SJSA1 (cell line): Measurements from ENCODE around the gene TP53BP1. TPM values are rescaled to one million over a fixed set of nuclear protein-coding genes. Genes with fewer than 3 reads are reported as not detected.

Source experiments
- DNase-seq, 2 experiments: peaks; one replicate each; pipeline ENCODE4 v3.0.0-alpha.2; 2015 to 2020; ENCODE audit warnings: low spot score in 2 of 2, low read depth in 1 of 2
- H3K27ac ChIP-seq: fragments of 250-450 bp; sonication (Bioruptor Pico); 2 replicates; pipeline ENCODE4 v1.5.1; 2020; ENCODE audit warnings: mild to moderate bottlenecking, moderate library complexity
- H3K27me3 ChIP-seq: fragments of 250-450 bp; sonication (Bioruptor Pico); replicated peaks from 2 replicates; pipeline ENCODE4 v1.5.1; 2020; ENCODE audit warnings: mild to moderate bottlenecking, moderate library complexity
- H3K36me3 ChIP-seq: fragments of 250-450 bp; sonication (Bioruptor Pico); 2 replicates; pipeline ENCODE4 v1.5.1; 2020; ENCODE audit warnings: mild to moderate bottlenecking
- H3K4me1 ChIP-seq: fragments of 250-450 bp; sonication (Bioruptor Pico); replicated peaks from 2 replicates; pipeline ENCODE4 v1.6.1; 2021; ENCODE audit warnings: mild to moderate bottlenecking
- H3K4me3 ChIP-seq: fragments of 250-450 bp; sonication (Bioruptor Pico); 2 replicates; pipeline ENCODE4 v1.5.1; 2020; ENCODE audit warnings: mild to moderate bottlenecking
- H3K9me3 ChIP-seq: fragments of 250-450 bp; sonication (Bioruptor Pico); replicated peaks from 2 replicates; pipeline ENCODE4 v1.5.1; 2020; ENCODE audit warnings: mild to moderate bottlenecking
- total RNA-seq: library from RNA; depleted of rRNA; stranded (reverse); fragments of >200 nt; shearing (Covaris generic); gene quantifications from 2 replicates; pipeline ENCODE4 v1.2.3, GENCODE V29; 2014

TP53BP1 gene
- total RNA-seq, 1 experiment from 2014 or later, result 31.2 TPM

- H3K27ac ChIP-seq, result no peak overlapping the region
- no peaks in the 10 kb centered on the region for H3K27me3 ChIP-seq
- no peaks in the 10 kb centered on the region for H3K36me3 ChIP-seq
- no peak for DNase-seq
- peaks cover 51% of the 10 kb centered on the region for H3K4me1 ChIP-seq
- no peaks in the 10 kb centered on the region for H3K9me3 ChIP-seq
- no peak overlapping the region for H3K4me3 ChIP-seq
Measured at GRCh38 chr15:43513550-43513949, 20.6 kb upstream of the TP53BP1 start.

- no peaks in the 10 kb centered on the region for H3K9me3 ChIP-seq
- no peak overlapping the region for H3K27ac ChIP-seq
- H3K4me1 ChIP-seq, result peaks cover 37% of the 10 kb centered on the region
- no peaks in the 10 kb centered on the region for H3K36me3 ChIP-seq
- no peaks in the 10 kb centered on the region for H3K27me3 ChIP-seq
- peak overlapping the region; percentile 45 for H3K4me3 ChIP-seq
- peak in 1 of 2 experiments; percentile 18 for DNase-seq
Measured at GRCh38 chr15:43511012-43511885, 18.3 kb upstream of the TP53BP1 start.

GRCh38 chr15:43510200-43511011, 17.4 kb upstream of the TP53BP1 start:
- H3K36me3 ChIP-seq, result no peaks in the 10 kb centered on the region
- H3K4me3 ChIP-seq, result peak overlapping the region; percentile 45
- no peaks in the 10 kb centered on the region for H3K27me3 ChIP-seq
- DNase-seq, result peak; percentile 92 to 99
- H3K9me3 ChIP-seq, result no peaks in the 10 kb centered on the region
- peaks cover 29% of the 10 kb centered on the region for H3K4me1 ChIP-seq
- peak overlapping the region; percentile 29 for H3K27ac ChIP-seq

GRCh38 chr15:43509660-43510199, 16.8 kb upstream of the TP53BP1 start:
- H3K36me3 ChIP-seq, result no peaks in the 10 kb centered on the region
- no peak overlapping the region for H3K27ac ChIP-seq
- no peaks in the 10 kb centered on the region for H3K27me3 ChIP-seq
- peaks cover 28% of the 10 kb centered on the region for H3K4me1 ChIP-seq
- H3K4me3 ChIP-seq, result peak overlapping the region; percentile 45; the same call in 1 of the 2 replicates
- no peak for DNase-seq
- no peaks in the 10 kb centered on the region for H3K9me3 ChIP-seq

GRCh38 chr15:43508991-43509659, 16.2 kb upstream of the TP53BP1 start:
- no peak overlapping the region for H3K4me3 ChIP-seq
- no peak for DNase-seq

GRCh38 chr15:43508421-43508820, 15.5 kb upstream of the TP53BP1 start:
- H3K4me3 ChIP-seq, result no peak overlapping the region
- H3K27ac ChIP-seq, result no peak overlapping the region

More at GRCh38 chr15:43508991-43509659, 16.2 kb upstream of the TP53BP1 start:
- H3K4me1 ChIP-seq, result peaks cover 24% of the 10 kb centered on the region
- no peaks in the 10 kb centered on the region for H3K27me3 ChIP-seq
- H3K36me3 ChIP-seq, result no peaks in the 10 kb centered on the region
- no peaks in the 10 kb centered on the region for H3K9me3 ChIP-seq
- no peak overlapping the region for H3K27ac ChIP-seq

GRCh38 chr15:43505738-43506137, 12.8 kb upstream of the TP53BP1 start:
- Histone ChIP-seq H3K4me1 (peaks cover 7% of the 10 kb centered on the region), H3K27me3 (no peaks in the 10 kb centered on the region), H3K36me3 (no peaks in the 10 kb centered on the region), H3K27ac (no peak overlapping the region), H3K4me3 (no peak overlapping the region), H3K9me3 (no peaks in the 10 kb centered on the region)
- DNase-seq, result no peak

More at GRCh38 chr15:43508421-43508820, 15.5 kb upstream of the TP53BP1 start:
- peaks cover 17% of the 10 kb centered on the region for H3K4me1 ChIP-seq
- H3K27me3 ChIP-seq, result no peaks in the 10 kb centered on the region
- DNase-seq, result no peak
- H3K9me3 ChIP-seq, result no peaks in the 10 kb centered on the region
- no peaks in the 10 kb centered on the region for H3K36me3 ChIP-seq

GRCh38 chr15:43499635-43500034, 6.7 kb upstream of the TP53BP1 start:
- Histone ChIP-seq H3K27ac (no peak overlapping the region), H3K4me1 (no peaks in the 10 kb centered on the region), H3K27me3 (no peaks in the 10 kb centered on the region), H3K9me3 (no peaks in the 10 kb centered on the region), H3K4me3 (no peak overlapping the region), H3K36me3 (no peaks in the 10 kb centered on the region)
- DNase-seq, result no peak

- Histone ChIP-seq H3K27me3 (no peaks in the 10 kb centered on the region), H3K36me3 (no peaks in the 10 kb centered on the region), H3K27ac (no peak overlapping the region), H3K4me1 (no peaks in the 10 kb centered on the region; the same call in 1 of the 2 replicates), H3K4me3 (no peak overlapping the region), H3K9me3 (no peaks in the 10 kb centered on the region)
- DNase-seq, result no peak
Measured at GRCh38 chr15:43498990-43499389, 6.0 kb upstream of the TP53BP1 start.

- Histone ChIP-seq H3K9me3 (no peaks in the 10 kb centered on the region), H3K4me1 (peaks cover 11% of the 10 kb centered on the region), H3K27ac (peak overlapping the region; percentile 78), H3K36me3 (peaks cover 28% of the 10 kb centered on the region), H3K4me3 (peak overlapping the region; percentile 77), H3K27me3 (no peaks in the 10 kb centered on the region)
- no peak for DNase-seq
Measured at GRCh38 chr15:43493703-43494472, 932 bp upstream of the TP53BP1 start.

- Histone ChIP-seq H3K4me3 (peak overlapping the region; percentile 77), H3K9me3 (no peaks in the 10 kb centered on the region), H3K4me1 (peaks cover 11% of the 10 kb centered on the region), H3K27me3 (no peaks in the 10 kb centered on the region), H3K27ac (peak overlapping the region; percentile 78), H3K36me3 (peaks cover 40% of the 10 kb centered on the region)
- DNase-seq, result no peak
Measured at GRCh38 chr15:43492266-43492665, 690 bp downstream of the TP53BP1 start.

GRCh38 chr15:43489191-43489590, 3.8 kb downstream of the TP53BP1 start:
- Histone ChIP-seq H3K4me1 (peaks cover 11% of the 10 kb centered on the region), H3K27ac (no peak overlapping the region), H3K4me3 (no peak overlapping the region), H3K27me3 (no peaks in the 10 kb centered on the region), H3K36me3 (peaks cover 60% of the 10 kb centered on the region), H3K9me3 (no peaks in the 10 kb centered on the region)
- no peak for DNase-seq

GRCh38 chr15:43488790-43489189, 4.2 kb downstream of the TP53BP1 start:
- H3K27ac ChIP-seq, result no peak overlapping the region
- no peak for DNase-seq
- peaks cover 64% of the 10 kb centered on the region for H3K36me3 ChIP-seq
- H3K4me1 ChIP-seq, result peaks cover 9% of the 10 kb centered on the region
- no peaks in the 10 kb centered on the region for H3K27me3 ChIP-seq
- H3K9me3 ChIP-seq, result no peaks in the 10 kb centered on the region
- H3K4me3 ChIP-seq, result no peak overlapping the region
